Smooth muscle cell (in vitro differentiated cells): Measurements from ENCODE around the gene PAXX. TPM values are rescaled to one million over a fixed set of nuclear protein-coding genes. Genes with fewer than 3 reads are reported as not detected.

Experiments used
- DNase-seq: peaks from one replicate; lab custom pipeline; 2025; ENCODE audit not compliant: unreplicated experiment; lab: John Stamatoyannopoulos, UW
- H2AFZ ChIP-seq: fragments of 200-600 bp; sonication (generic); 2 replicates; pipeline ENCODE4 v1.6.0; 2016; ENCODE audit warnings: antibody characterized with exemption, low read depth, mild to moderate bottlenecking
- H3F3A ChIP-seq: fragments of 200-600 bp; sonication (generic); 2 replicates; pipeline ENCODE4 v1.6.0; 2017; ENCODE audit warnings: antibody characterized with exemption, low read depth
- H3K27ac ChIP-seq: fragments of 200-600 bp; sonication (generic); 2 replicates; pipeline ENCODE4 v1.5.1; 2016; ENCODE audit warnings: low read depth, mild to moderate bottlenecking
- H3K27me3 ChIP-seq: fragments of 200-600 bp; sonication (generic); 2 replicates; pipeline ENCODE4 v1.6.1; 2016; ENCODE audit warnings: low read depth, mild to moderate bottlenecking
- H3K36me3 ChIP-seq: fragments of 200-600 bp; sonication (generic); 2 replicates; pipeline ENCODE4 v1.5.1; 2016; ENCODE audit warnings: low read depth
- H3K4me1 ChIP-seq: fragments of 200-600 bp; sonication (generic); 2 replicates; pipeline ENCODE4 v1.5.1; 2016; ENCODE audit warnings: low read depth
- H3K4me2 ChIP-seq: fragments of 200-600 bp; sonication (generic); 2 replicates; pipeline ENCODE4 v1.6.0; 2016; ENCODE audit warnings: mild to moderate bottlenecking
- H3K4me3 ChIP-seq: fragments of 200-600 bp; sonication (generic); 2 replicates; pipeline ENCODE4 v1.5.1; 2016; ENCODE audit warnings: mild to moderate bottlenecking
- H3K79me2 ChIP-seq: fragments of 200-600 bp; sonication (generic); 2 replicates; pipeline ENCODE4 v1.6.0; 2016; ENCODE audit warnings: low read depth, mild to moderate bottlenecking
- H3K9ac ChIP-seq: fragments of 200-600 bp; sonication (generic); 2 replicates; pipeline ENCODE4 v1.6.0; 2016; ENCODE audit warnings: low read depth
- H3K9me3 ChIP-seq: fragments of 200-600 bp; sonication (generic); replicated peaks from 2 replicates; pipeline ENCODE4 v1.5.1; 2016; ENCODE audit warnings: low read depth
- H4K20me1 ChIP-seq: fragments of 200-600 bp; sonication (generic); 2 replicates; pipeline ENCODE4 v1.6.0; 2016; ENCODE audit warnings: low read depth
- CTCF ChIP-seq: fragments of 200-600 bp; sonication (generic); IDR thresholded peaks from 2 replicates; pipeline ENCODE4 v1.5.1; 2017; ENCODE audit warnings: borderline replicate concordance, mild to moderate bottlenecking, antibody characterized with exemption; ENCODE audit not compliant: insufficient read depth, poor library complexity, severe bottlenecking
- WGBS: methylation state at CpG from one replicate; pipeline ENCODE4 v1.1.7; 2016; ENCODE audit warnings: low lambda C conversion rate; 5-methylcytosine and 5-hydroxymethylcytosine counted together
- polyA plus RNA-seq: library from polyadenylated mRNA; unstranded; fragments of >200 nt; fragmentation: Nextera tagmentation; extraction: Ambion mirVana; gene quantifications from 2 replicates; pipeline ENCODE4 v1.2.1, GENCODE V29; 2016
- total RNA-seq: library from RNA; depleted of rRNA; stranded (reverse); fragments of >200 nt; gene quantifications from 2 replicates; pipeline ENCODE4 v1.2.3, GENCODE V29; 2014

The PAXX gene
- total and polyA plus RNA-seq, 2 experiments from 2014 or later = 27.4 to 62.0 TPM

GRCh38 chr9:137021979-137022661, 29.9 kb downstream of the PAXX start:
- no peak for TF ChIP-seq CTCF
- H4K20me1 ChIP-seq = peaks cover 5% of the 10 kb centered on the region
- H3K4me1 ChIP-seq = peaks cover under 1% of the 10 kb centered on the region
- H3K4me2 ChIP-seq = no peak overlapping the region
- H3K9ac ChIP-seq = no peak overlapping the region
- no peak overlapping the region for H3K4me3 ChIP-seq
- H3K36me3 ChIP-seq = no peaks in the 10 kb centered on the region
- H3K79me2 ChIP-seq = no peaks in the 10 kb centered on the region
- H3K27me3 ChIP-seq = no peaks in the 10 kb centered on the region
- H3F3A ChIP-seq = no peaks in the 10 kb centered on the region
- 70% methylated on average over 10 of the region's 30 CpGs for whole genome bisulfite sequencing
- DNase-seq = no peak
- H2AFZ ChIP-seq = no peak overlapping the region
- no peaks in the 10 kb centered on the region for H3K9me3 ChIP-seq
- H3K27ac ChIP-seq = no peak overlapping the region

GRCh38 chr9:137022662-137023008, 30.4 kb downstream of the PAXX start:
- no peak for DNase-seq
- Histone ChIP-seq H3K27me3 (no peaks in the 10 kb centered on the region), H3K4me1 (peaks cover 5% of the 10 kb centered on the region), H3K4me3 (no peak overlapping the region), H2AFZ (no peak overlapping the region), H3K9ac (no peak overlapping the region), H3F3A (no peaks in the 10 kb centered on the region), H3K79me2 (no peaks in the 10 kb centered on the region), H3K27ac (no peak overlapping the region), H3K4me2 (no peak overlapping the region), H3K9me3 (no peaks in the 10 kb centered on the region), H3K36me3 (no peaks in the 10 kb centered on the region), H4K20me1 (peaks cover 5% of the 10 kb centered on the region)
- TF ChIP-seq CTCF = no peak
- WGBS = 94% methylated on average over 18 of the region's 23 CpGs

- Histone ChIP-seq H2AFZ (no peak overlapping the region), H3K36me3 (no peaks in the 10 kb centered on the region), H3K4me2 (no peak overlapping the region), H3K4me3 (no peak overlapping the region), H3F3A (no peaks in the 10 kb centered on the region), H3K4me1 (peaks cover 5% of the 10 kb centered on the region), H3K79me2 (no peaks in the 10 kb centered on the region), H3K9me3 (no peaks in the 10 kb centered on the region), H3K27ac (no peak overlapping the region), H4K20me1 (peaks cover 5% of the 10 kb centered on the region), H3K9ac (no peak overlapping the region), H3K27me3 (no peaks in the 10 kb centered on the region)
- 86% methylated on average over 7 of the region's 7 CpGs for WGBS
- TF ChIP-seq CTCF = no peak
- DNase-seq = no peak
Measured at GRCh38 chr9:137023157-137023556, 30.9 kb downstream of the PAXX start.

- no peak overlapping the region for H3K4me3 ChIP-seq
- no peaks in the 10 kb centered on the region for H3K79me2 ChIP-seq
- no peak for DNase-seq
- H3K27me3 ChIP-seq = no peaks in the 10 kb centered on the region
- no peaks in the 10 kb centered on the region for H3K9me3 ChIP-seq
- no peaks in the 10 kb centered on the region for H3K36me3 ChIP-seq
- H3F3A ChIP-seq = no peaks in the 10 kb centered on the region
- 91% methylated on average over 15 of the region's 15 CpGs for WGBS
- H3K4me1 ChIP-seq = peaks cover 7% of the 10 kb centered on the region
- H4K20me1 ChIP-seq = peaks cover 5% of the 10 kb centered on the region
- TF ChIP-seq CTCF = no peak
- no peak overlapping the region for H3K4me2 ChIP-seq
- no peak overlapping the region for H3K27ac ChIP-seq
- H2AFZ ChIP-seq = no peak overlapping the region
- no peak overlapping the region for H3K9ac ChIP-seq
Measured at GRCh38 chr9:137023583-137023991, 31.4 kb downstream of the PAXX start.
